Neural crest cell (in vitro differentiated cells): ENCODE results near the gene SLAMF9. TPM values are rescaled to one million over a fixed set of nuclear protein-coding genes. Genes with fewer than 3 reads are reported as not detected.

Experiments used
- DNase-seq: peaks from one replicate; pipeline ENCODE4 v3.0.0; 2021; ENCODE audit warnings: low read depth, mixed read lengths, low spot score
- H3K27ac Mint-ChIP-seq: one replicate; pipeline ENCODE4 v1.8.0; 2021; ENCODE audit warnings: mild to moderate bottlenecking, mixed read lengths; ENCODE audit not compliant: unreplicated experiment
- H3K27me3 Mint-ChIP-seq: 2 replicates; pipeline ENCODE4 v1.8.0; 2021; ENCODE audit warnings: low read depth, mild to moderate bottlenecking, mixed read lengths
- H3K36me3 Mint-ChIP-seq: 2 replicates; pipeline ENCODE4 v1.8.0; 2021; ENCODE audit warnings: low read depth, mild to moderate bottlenecking, mixed read lengths
- H3K4me1 Mint-ChIP-seq: 2 replicates; pipeline ENCODE4 v1.8.0; 2021; ENCODE audit warnings: mixed read lengths
- H3K4me3 Mint-ChIP-seq: one replicate; pipeline ENCODE4 v1.8.0; 2021; ENCODE audit warnings: mild to moderate bottlenecking, mixed read lengths
- H3K9me3 Mint-ChIP-seq: 2 replicates; pipeline ENCODE4 v1.8.0; 2021; ENCODE audit warnings: mixed read lengths
- CTCF ChIP-seq: fragments of 200-600 bp; sonication (generic); conservative IDR thresholded peaks from 2 replicates; pipeline ENCODE4 v1.5.0; 2021; ENCODE audit warnings: antibody characterized with exemption, mild to moderate bottlenecking
- total RNA-seq: library from RNA; stranded (reverse); gene quantifications from 2 replicates; pipeline ENCODE4 v1.2.1, GENCODE V29; 2021

SLAMF9 gene
- total RNA-seq, 1 donor from 2014 or later: not detected

- H3K9me3 Mint-ChIP-seq: no peaks in the 10 kb centered on the region
- no peak overlapping the region for H3K4me3 Mint-ChIP-seq
- TF ChIP-seq CTCF: no peak
- no peaks in the 10 kb centered on the region for H3K36me3 Mint-ChIP-seq
- DNase-seq: no peak
- peaks cover 34% of the 10 kb centered on the region for H3K4me1 Mint-ChIP-seq
- no peak overlapping the region for H3K27ac Mint-ChIP-seq
- H3K27me3 Mint-ChIP-seq: peaks cover 31% of the 10 kb centered on the region
Observed at GRCh38 chr1:159920651-159921050, 33.4 kb downstream of the SLAMF9 start.

- Mint-ChIP-seq H3K4me3 (no peak overlapping the region), H3K4me1 (peaks cover 30% of the 10 kb centered on the region)
Observed at GRCh38 chr1:159920202-159920601, 33.8 kb downstream of the SLAMF9 start.

GRCh38 chr1:159919236-159919865 is 34.7 kb downstream of the SLAMF9 start:
- no peak for TF ChIP-seq CTCF
- peaks cover 25% of the 10 kb centered on the region for H3K4me1 Mint-ChIP-seq
- H3K27me3 Mint-ChIP-seq: peaks cover 22% of the 10 kb centered on the region

More at GRCh38 chr1:159920202-159920601, 33.8 kb downstream of the SLAMF9 start:
- Mint-ChIP-seq H3K27me3 (peaks cover 27% of the 10 kb centered on the region), H3K36me3 (no peaks in the 10 kb centered on the region), H3K27ac (no peak overlapping the region), H3K9me3 (no peaks in the 10 kb centered on the region)
- no peak for DNase-seq
- TF ChIP-seq CTCF: no peak

GRCh38 chr1:159918352-159919200 is 35.5 kb downstream of the SLAMF9 start:
- Mint-ChIP-seq H3K27ac (no peak overlapping the region), H3K4me1 (peaks cover 17% of the 10 kb centered on the region), H3K4me3 (no peak overlapping the region), H3K27me3 (peaks cover 14% of the 10 kb centered on the region), H3K36me3 (no peaks in the 10 kb centered on the region), H3K9me3 (no peaks in the 10 kb centered on the region)
- DNase-seq: no peak
- no peak for TF ChIP-seq CTCF

More at GRCh38 chr1:159919236-159919865, 34.7 kb downstream of the SLAMF9 start:
- DNase-seq: no peak
- no peak overlapping the region for H3K27ac Mint-ChIP-seq
- H3K4me3 Mint-ChIP-seq: no peak overlapping the region
- H3K9me3 Mint-ChIP-seq: no peaks in the 10 kb centered on the region
- H3K36me3 Mint-ChIP-seq: no peaks in the 10 kb centered on the region

- H3K36me3 Mint-ChIP-seq: no peaks in the 10 kb centered on the region
- no peak overlapping the region for H3K4me3 Mint-ChIP-seq
- no peak overlapping the region for H3K27ac Mint-ChIP-seq
- no peaks in the 10 kb centered on the region for H3K9me3 Mint-ChIP-seq
- peaks cover 9% of the 10 kb centered on the region for H3K4me1 Mint-ChIP-seq
- DNase-seq: no peak
- peaks cover 7% of the 10 kb centered on the region for H3K27me3 Mint-ChIP-seq
- TF ChIP-seq CTCF: no peak
Observed at GRCh38 chr1:159917533-159918351, 36.3 kb downstream of the SLAMF9 start.
